Subcutaneous abdominal adipose tissue (tissue), 5 donors: ENCODE measurements around the gene CACYBP.
"Not testable (repeated sequence)": the region's sequence is repeated elsewhere in the genome, so short reads cannot be mapped to it uniquely, and the experiment has no call there.

Experiments used
- H3K27ac ChIP-seq: one replicate; pipeline ENCODE4 v1.7.0; 2013; ENCODE audit warnings: low read depth, mild to moderate bottlenecking, inconsistent platforms, low read length, moderate library complexity
- H3K27me3 ChIP-seq, 5 donors: one replicate each; pipeline ENCODE4 v1.7.0; 2013; ENCODE audit warnings: low read length in 5 of 5, inconsistent platforms in 1 of 5; ENCODE audit not compliant: control insufficient read depth in 5 of 5, insufficient read depth in 4 of 5
- H3K36me3 ChIP-seq, 5 donors: one replicate each; pipeline ENCODE4 v1.7.0; 2013; ENCODE audit warnings: low read length in 5 of 5; ENCODE audit not compliant: control insufficient read depth in 5 of 5, insufficient read depth in 5 of 5
- H3K4me1 ChIP-seq, 5 donors: one replicate each; pipeline ENCODE4 v1.7.0; 2013; ENCODE audit warnings: low read length in 5 of 5, mild to moderate bottlenecking in 3 of 5, moderate library complexity in 1 of 5; ENCODE audit not compliant: control insufficient read depth in 5 of 5, insufficient read depth in 5 of 5
- H3K4me3 ChIP-seq, 5 donors: one replicate each; pipeline ENCODE4 v1.7.0; 2013; ENCODE audit warnings: low read length in 5 of 5, low read depth in 1 of 5
- H3K9ac ChIP-seq, 5 donors: one replicate each; pipeline ENCODE4 v1.7.0; 2013; ENCODE audit warnings: low read length in 5 of 5, mild to moderate bottlenecking in 4 of 5, moderate library complexity in 3 of 5
- H3K9me3 ChIP-seq, 5 donors: one replicate each; pipeline ENCODE4 v1.7.0; 2013; ENCODE audit warnings: low read length in 5 of 5; ENCODE audit not compliant: control insufficient read depth in 5 of 5
- donor health status: healthy.
- donor health status: healthy.
- donor health status: healthy.
- donor health status: healthy.
- donor health status: healthy.

The CACYBP gene

DNA sequence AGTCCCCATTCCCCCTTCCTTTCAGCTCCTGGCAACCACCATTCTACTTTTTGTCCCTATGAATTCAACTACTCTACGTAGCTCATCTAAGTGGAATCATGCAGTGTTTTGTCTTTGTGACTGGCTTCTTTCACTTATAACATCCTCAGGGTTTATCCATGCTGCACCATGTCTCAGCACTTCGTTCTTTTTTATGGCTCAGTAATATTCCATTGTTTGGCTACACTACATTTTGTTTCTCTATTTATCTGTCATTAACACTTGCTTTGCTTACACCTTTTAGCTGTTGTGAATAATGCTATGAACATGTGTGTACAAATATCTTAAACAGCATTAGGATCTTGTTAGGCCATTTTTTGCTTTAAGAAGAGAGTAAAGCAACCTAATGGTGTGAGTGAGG is 25.0 kb downstream of the CACYBP start:
- Histone ChIP-seq H3K36me3 (no peaks in the 10 kb centered on the region), H3K27ac (no peak overlapping the region), H3K27me3 (no peaks in the 10 kb centered on the region), H3K4me3 (no peak overlapping the region), H3K4me1 (peaks cover 2 to 24% (median 16%) of the 10 kb centered on the region in 5 donors), H3K9me3 (no peaks in the 10 kb centered on the region), H3K9ac (no peak overlapping the region)

DNA sequence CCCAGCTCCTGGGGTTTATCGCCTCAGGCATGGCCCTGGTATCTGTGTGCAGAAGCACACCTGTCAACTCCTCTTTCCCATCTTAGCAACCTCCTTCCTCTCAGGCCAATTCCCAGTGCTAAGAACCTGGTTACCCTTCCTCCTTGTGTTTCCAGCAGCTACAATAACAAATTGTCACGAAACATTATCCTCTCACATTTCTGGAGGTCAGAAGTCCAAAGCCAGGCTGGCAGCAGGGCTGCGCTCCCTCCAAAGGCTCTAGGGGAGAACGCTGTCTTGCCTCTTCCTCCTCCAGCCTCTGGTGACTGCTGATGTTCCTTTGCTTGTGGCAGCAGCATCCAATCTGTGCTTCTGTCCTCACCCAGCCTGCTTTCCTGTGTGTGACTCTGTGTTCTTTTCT is 34.2 kb downstream of the CACYBP start:
- H3K4me3 ChIP-seq = no peak overlapping the region
- no peaks in the 10 kb centered on the region for H3K9me3 ChIP-seq
- no peak overlapping the region for H3K9ac ChIP-seq
- peaks cover 5 to 14% (median 8%) of the 10 kb centered on the region in 5 donors for H3K4me1 ChIP-seq
- H3K36me3 ChIP-seq = no peaks in the 10 kb centered on the region
- H3K27me3 ChIP-seq = no peaks in the 10 kb centered on the region
- H3K27ac ChIP-seq = no peak overlapping the region

DNA sequence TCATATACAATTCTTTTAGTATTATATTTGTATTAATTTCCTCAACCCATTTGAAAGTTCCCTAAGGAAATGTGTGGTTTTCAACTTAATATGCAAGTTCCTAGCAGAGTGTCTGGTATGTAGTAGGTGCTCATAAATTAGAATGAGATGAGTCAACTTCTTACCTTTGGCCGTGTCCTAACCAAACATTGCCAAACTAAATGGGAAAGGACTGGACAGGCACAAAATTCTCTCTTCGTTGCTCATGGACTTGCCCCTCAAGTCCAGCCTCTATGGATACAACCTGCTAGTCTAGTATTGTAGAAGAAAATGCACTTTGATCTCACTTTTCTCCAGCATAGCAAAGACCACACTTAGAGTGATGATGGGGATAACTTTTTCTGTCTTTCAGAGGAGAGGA is 35.0 kb downstream of the CACYBP start:
- no peak overlapping the region for H3K4me3 ChIP-seq
- H3K27me3 ChIP-seq = no peaks in the 10 kb centered on the region
- no peak overlapping the region for H3K27ac ChIP-seq
- H3K9me3 ChIP-seq = no peaks in the 10 kb centered on the region
- no peaks in the 10 kb centered on the region for H3K36me3 ChIP-seq
- H3K9ac ChIP-seq = no peak overlapping the region
- peaks cover 1 to 10% (median 7%) of the 10 kb centered on the region in 5 donors for H3K4me1 ChIP-seq

DNA sequence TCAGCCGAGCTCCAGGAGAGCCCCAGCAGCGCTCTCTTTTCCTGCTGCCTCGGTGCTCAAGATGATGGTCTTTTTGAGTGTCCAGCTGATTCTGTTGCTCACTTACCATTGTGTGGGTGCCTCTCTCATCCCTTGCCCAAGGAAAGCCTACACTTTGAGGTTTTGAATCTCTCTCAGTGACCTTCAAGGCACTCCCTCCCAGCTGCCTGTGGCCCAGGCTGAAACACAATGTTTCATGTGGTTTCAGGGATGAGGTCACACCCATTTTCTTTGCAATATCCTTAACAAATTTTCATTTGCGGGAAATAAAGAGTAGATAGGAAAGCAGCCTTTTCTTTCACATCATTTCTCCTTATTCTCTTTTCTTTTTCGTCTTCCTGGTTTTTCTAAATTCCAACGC is 36.1 kb downstream of the CACYBP start:
- H3K27ac ChIP-seq = no peak overlapping the region
- no peaks in the 10 kb centered on the region for H3K9me3 ChIP-seq
- H3K27me3 ChIP-seq = no peaks in the 10 kb centered on the region
- H3K36me3 ChIP-seq = no peaks in the 10 kb centered on the region
- no peak overlapping the region for H3K4me3 ChIP-seq
- H3K4me1 ChIP-seq = peaks cover 0 to 8% (median 7%) of the 10 kb centered on the region in 5 donors
- no peak overlapping the region for H3K9ac ChIP-seq

DNA sequence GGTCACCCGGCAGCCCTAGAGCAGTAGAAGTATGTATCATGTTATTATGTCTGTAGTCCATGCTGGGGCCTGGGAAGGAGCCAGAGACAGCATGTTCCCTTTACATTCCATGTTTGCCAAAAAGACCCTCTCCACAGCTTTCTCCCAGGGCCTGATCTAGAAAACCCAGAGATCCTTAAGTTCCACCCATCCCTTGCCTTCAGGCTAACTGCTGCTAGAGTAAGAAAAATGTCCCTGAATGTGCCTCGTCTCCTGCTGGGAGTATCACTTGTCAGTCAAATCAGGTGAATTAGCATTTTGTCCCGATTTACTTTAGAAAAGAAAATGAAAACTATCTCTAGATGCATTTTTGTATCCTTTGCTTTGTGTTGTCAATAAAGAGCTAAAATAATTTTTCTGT is 36.7 kb downstream of the CACYBP start:
- Histone ChIP-seq H3K27ac (no peak overlapping the region), H3K27me3 (no peaks in the 10 kb centered on the region), H3K9me3 (no peaks in the 10 kb centered on the region), H3K4me1 (peaks cover 0 to 6% (median 4%) of the 10 kb centered on the region in 5 donors), H3K4me3 (no peak overlapping the region), H3K9ac (no peak overlapping the region), H3K36me3 (no peaks in the 10 kb centered on the region)

DNA sequence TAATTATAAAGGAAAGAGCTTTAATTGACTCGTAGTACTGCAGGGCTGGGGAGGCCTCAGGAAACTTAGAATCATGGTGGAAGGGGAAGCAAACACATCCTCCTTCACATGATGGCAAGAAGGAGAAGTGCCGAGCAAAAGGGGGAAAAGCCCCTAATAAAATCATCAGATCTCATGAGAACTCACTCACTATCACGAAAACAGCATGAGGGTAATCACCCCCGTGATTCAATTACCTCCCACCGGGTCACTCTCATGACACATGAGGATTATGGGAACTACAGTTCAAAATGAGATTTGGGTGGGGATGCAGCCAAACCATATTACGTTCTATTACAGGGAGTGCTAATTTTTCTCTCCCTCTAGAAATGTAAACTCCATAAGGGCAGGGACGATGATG is 37.7 kb downstream of the CACYBP start:
- Histone ChIP-seq H3K4me3 (no peak overlapping the region), H3K9me3 (no peaks in the 10 kb centered on the region), H3K36me3 (no peaks in the 10 kb centered on the region), H3K9ac (no peak overlapping the region), H3K27ac (no peak overlapping the region), H3K4me1 (no peaks in the 10 kb centered on the region), H3K27me3 (no peaks in the 10 kb centered on the region)

DNA sequence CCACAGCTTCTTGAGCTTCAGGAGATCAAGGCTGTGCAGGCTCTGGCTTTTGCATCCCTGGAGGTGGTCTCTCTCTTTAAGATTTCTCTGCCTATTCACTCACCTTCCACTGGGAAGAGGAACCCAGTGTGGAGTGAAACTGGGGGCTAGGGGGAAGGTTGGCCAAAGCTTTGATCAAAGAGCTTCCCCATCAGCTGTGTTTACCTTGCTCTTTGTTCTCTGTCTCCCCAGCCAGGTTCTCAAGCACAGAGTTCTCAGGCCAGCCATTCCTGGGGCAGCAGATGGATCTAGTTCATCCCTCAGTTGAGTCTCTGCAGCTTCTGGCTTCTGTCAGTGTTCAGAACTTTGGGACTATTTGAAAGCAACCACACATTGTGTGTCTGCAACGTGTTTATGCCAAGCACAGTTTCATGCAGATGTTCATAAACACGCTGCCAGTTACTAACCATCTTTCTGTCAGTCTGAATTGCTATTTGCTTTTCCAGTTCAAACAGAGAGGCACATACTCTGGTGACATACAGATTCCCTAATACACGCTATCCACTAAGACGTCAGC is 40.7 kb downstream of the CACYBP start:
- H3K36me3 ChIP-seq = no peaks in the 10 kb centered on the region

DNA sequence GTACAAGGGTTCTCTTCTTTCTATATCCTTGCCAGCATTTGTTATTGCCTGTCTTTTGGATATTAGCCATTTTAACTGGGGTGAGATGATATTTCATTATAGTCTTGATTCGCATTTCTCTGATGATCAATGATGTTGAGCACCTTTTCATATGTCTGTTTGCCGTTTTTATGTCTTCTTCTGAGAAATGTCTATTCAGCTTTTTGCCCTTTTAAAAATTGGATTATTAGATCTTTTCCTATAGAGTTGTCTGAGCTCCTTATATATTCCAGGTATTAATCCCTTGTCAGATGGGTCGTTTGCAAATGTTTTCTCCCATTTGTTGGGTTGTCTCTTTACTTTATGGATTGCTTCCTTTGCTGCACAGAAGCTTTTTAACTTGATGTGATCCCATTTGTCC is 42.9 kb downstream of the CACYBP start:
- Histone ChIP-seq H3K27ac (no peak overlapping the region), H3K4me3 (no peak overlapping the region), H3K27me3 (no peaks in the 10 kb centered on the region), H3K36me3 (no peaks in the 10 kb centered on the region), H3K4me1 (no peaks in the 10 kb centered on the region), H3K9me3 (no peaks in the 10 kb centered on the region), H3K9ac (no peak overlapping the region)

More for the DNA sequence above, 40.7 kb downstream of the CACYBP start:
- Histone ChIP-seq H3K27me3 (no peaks in the 10 kb centered on the region), H3K9me3 (no peaks in the 10 kb centered on the region), H3K4me1 (no peaks in the 10 kb centered on the region), H3K4me3 (no peak overlapping the region), H3K27ac (no peak overlapping the region), H3K9ac (no peak overlapping the region)

DNA sequence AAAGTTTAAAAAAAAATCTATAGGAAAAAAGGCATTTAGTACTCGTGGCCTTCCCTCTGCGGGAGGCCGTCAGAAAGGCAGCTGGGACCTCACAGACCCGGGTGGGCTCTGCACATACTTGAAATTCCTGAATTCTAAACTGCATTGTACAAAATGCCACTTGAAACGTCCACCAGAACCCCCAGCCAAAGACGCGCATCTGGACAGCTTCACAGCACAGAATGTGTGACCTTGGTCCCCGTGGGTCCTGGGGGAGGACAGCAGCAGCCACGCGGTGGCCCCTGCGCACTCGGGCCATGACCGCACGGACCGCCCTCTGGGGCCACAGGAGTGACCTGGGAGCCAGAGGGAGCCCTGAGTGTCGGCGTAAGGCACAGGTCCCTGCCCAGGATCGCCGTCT is 44.1 kb downstream of the CACYBP start:
- H3K9ac ChIP-seq = no peak overlapping the region
- H3K27ac ChIP-seq = no peak overlapping the region
- no peak overlapping the region for H3K4me3 ChIP-seq
- H3K9me3 ChIP-seq = no peaks in the 10 kb centered on the region
- no peaks in the 10 kb centered on the region for H3K27me3 ChIP-seq
- no peaks in the 10 kb centered on the region for H3K36me3 ChIP-seq
- H3K4me1 ChIP-seq = no peaks in the 10 kb centered on the region

DNA sequence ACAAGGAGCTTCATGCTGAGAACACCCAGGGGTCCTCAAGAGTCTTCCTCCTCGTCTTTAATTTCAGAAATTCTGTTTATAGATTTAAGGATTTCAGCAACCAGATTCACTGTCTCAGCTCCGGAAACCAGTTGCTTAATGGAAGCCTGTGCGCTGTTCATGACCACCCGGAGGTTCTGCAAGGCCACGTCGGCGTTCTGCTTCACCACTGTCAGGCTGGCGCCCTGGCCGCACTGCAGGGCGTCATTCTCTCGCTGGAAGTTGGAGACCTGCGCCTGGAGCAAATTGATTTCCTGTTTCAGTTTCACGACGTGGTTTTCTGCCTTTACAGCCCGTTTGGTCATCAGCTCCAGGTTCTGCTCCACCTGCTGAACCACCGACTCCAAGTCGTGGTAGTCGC is 44.8 kb downstream of the CACYBP start:
- not testable (repeated sequence) for H3K9ac ChIP-seq, H3K4me1 ChIP-seq, H3K4me3 ChIP-seq, H3K9me3 ChIP-seq, H3K27ac ChIP-seq, H3K36me3 ChIP-seq, H3K27me3 ChIP-seq

DNA sequence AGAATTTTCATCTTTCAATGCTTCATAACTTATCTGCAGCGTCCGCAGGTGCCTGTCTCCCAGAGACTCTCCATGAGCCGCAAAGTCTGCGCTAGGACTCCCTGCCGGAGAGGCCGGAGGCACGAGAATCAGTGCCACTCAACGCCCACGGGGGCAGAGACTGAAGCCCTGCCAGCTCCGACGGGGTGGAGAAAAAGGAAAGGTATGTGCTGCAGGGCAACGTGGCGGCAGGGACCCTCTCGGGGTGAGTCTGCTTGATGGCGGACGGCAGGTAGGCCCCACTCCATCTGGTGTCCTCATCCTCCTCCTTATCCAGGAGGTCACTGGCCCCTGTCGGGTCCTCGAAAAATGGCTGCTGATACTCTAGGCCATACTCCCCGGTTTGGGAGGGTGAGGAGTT is 45.4 kb downstream of the CACYBP start:
- H3K9me3 ChIP-seq = no peaks in the 10 kb centered on the region
- no peak overlapping the region for H3K4me3 ChIP-seq
- H3K4me1 ChIP-seq = no peaks in the 10 kb centered on the region
- no peaks in the 10 kb centered on the region for H3K27me3 ChIP-seq
- no peaks in the 10 kb centered on the region for H3K36me3 ChIP-seq
- no peak overlapping the region for H3K27ac ChIP-seq
- no peak overlapping the region for H3K9ac ChIP-seq
